ENCODE data around the gene U2SURP.

DNA sequence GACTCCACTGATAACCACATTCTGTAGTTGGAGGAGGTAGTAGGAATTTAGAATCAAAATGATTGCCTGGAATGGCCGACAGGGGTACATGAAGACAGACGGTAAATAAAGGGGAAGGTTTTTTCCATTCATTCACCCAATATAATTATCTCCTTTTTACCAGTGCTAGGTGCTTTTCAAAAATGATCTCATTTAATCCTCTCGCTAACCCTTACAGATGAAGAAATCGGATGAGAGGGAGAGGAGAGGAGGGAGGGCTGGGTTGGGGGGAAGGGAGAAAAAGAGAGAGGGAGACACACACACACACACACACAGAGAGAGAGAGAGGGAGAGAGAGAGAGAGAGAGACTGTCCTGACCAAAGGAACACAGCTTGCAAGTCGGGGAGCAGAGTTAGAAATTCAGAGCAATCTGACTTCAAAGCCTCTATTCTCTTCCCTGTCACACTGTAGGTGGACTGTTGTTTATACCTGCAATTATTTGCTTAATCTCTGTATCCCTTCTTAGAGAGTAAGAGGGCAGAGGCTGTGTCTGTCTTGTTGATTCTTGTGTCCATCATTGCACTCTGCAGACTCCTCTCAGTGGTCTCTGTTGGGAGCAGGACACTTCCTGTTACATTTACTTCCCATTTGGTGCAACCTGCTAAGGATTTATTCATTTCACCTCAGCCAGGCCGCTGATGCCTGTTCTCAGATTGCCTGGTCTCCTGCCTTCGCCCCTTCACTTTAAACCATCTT lies 19.2 kb upstream of the U2SURP start:
- TF ChIP-seq, protein P1, sequence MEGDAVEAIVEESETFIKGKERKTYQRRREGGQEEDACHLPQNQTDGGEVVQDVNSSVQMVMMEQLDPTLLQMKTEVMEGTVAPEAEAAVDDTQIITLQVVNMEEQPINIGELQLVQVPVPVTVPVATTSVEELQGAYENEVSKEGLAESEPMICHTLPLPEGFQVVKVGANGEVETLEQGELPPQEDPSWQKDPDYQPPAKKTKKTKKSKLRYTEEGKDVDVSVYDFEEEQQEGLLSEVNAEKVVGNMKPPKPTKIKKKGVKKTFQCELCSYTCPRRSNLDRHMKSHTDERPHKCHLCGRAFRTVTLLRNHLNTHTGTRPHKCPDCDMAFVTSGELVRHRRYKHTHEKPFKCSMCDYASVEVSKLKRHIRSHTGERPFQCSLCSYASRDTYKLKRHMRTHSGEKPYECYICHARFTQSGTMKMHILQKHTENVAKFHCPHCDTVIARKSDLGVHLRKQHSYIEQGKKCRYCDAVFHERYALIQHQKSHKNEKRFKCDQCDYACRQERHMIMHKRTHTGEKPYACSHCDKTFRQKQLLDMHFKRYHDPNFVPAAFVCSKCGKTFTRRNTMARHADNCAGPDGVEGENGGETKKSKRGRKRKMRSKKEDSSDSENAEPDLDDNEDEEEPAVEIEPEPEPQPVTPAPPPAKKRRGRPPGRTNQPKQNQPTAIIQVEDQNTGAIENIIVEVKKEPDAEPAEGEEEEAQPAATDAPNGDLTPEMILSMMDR (IDR thresholded peaks at IDR 0.05; ENCODE audit: low read length) = no peak
- TF ChIP-seq EZH2phosphoT487 (IDR thresholded peaks at IDR 0.05; ENCODE audit: low read length) (no peak), EZH2 (optimal IDR thresholded peaks at IDR 0.05; ENCODE audit: low read depth, low read length) (no peak)

All from MM.1S (cell line).